GM10266 (cell line): ENCODE results near the gene PGLYRP3.

ENCODE experiments used
- DNase-seq: peaks from one replicate; pipeline ENCODE4 v3.0.0; 2012; ENCODE audit errors: extremely low spot score
- CTCF ChIP-seq: IDR thresholded peaks from 2 replicates; pipeline ENCODE4 v1.5.1; 2012; ENCODE audit warnings: mild to moderate bottlenecking, low read depth; ENCODE audit not compliant: control insufficient read depth, insufficient read depth; ENCODE audit errors: missing control alignments

Gene PGLYRP3

DNA sequence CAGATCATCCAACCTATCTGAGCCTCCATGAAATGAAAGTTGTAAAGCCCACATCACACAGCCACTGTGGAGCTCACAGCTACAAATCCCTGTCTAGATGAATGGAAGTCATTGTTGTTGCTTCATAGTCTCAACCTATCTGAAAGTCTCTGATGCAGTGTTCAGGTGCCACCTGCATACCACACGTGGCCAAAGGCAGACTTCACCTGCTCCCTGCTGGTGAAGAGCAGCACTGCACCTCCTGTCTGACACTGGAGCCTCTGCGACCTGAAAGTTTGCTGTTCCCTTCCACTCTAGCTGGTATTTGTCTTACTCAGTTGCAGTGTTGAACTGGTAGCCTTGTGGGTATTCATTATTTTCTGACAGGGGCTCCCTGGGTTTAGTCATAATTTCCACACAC, 34.9 kb downstream of the PGLYRP3 start:
- peak; percentile 59 for DNase-seq
- TF ChIP-seq CTCF = peak; percentile 80

GRCh38 chr1:153272186-153272585, 40.6 kb downstream of the PGLYRP3 start:
- no peak for TF ChIP-seq CTCF
- no peak for DNase-seq

GRCh38 chr1:153271711-153272110, 41.0 kb downstream of the PGLYRP3 start:
- TF ChIP-seq CTCF = no peak
- no peak for DNase-seq

DNA sequence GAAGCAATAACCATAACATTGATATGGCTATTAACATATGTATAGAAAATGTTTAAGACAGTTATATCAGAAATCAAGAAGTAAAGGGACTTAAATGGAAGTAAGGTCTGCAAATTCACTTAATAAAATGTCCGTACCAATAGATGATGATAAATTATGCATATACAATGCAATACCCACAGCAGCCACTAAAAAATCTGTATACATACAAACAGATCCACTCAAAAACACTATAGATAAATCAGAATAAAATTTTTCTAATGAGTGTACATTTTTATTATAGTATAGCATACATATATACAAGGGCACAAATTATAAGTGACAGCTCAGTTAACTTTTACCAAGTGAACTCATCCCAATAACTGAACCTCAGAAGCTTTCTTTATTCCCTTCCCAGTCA, 47.3 kb downstream of the PGLYRP3 start:
- TF ChIP-seq CTCF = no peak
- no peak for DNase-seq

- TF ChIP-seq CTCF = no peak
- peak; percentile 52 for DNase-seq
Measured at GRCh38 chr1:153262462-153263157, 50.1 kb downstream of the PGLYRP3 start.

DNA sequence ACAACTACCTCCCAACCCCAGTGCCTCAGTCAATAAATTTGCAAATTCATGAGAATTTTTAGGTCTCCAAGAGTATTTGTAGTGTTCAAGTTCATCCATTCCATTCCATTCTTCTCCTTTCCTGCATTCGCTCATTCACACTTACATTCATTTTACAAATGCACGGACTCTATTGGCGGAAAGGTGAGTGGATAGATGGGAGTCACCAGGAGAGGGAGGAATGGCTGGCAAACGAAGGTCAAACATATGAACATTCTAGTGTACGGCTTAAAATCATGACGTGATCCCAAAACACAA, 50.7 kb downstream of the PGLYRP3 start:
- no peak for TF ChIP-seq CTCF
- no peak for DNase-seq

- DNase-seq = no peak
Measured at GRCh38 chr1:153261281-153262069, 51.3 kb downstream of the PGLYRP3 start.

More at GRCh38 chr1:153261281-153262069, 51.3 kb downstream of the PGLYRP3 start:
- TF ChIP-seq CTCF = no peak
